ENCODE measurements around the gene PGD. TPM values are rescaled to one million over a fixed set of nuclear protein-coding genes. Genes with fewer than 3 reads are reported as not detected.

PGD gene
- total and polyA plus RNA-seq, 2 experiments from 2014 or later = 174 to 305 TPM

DNA sequence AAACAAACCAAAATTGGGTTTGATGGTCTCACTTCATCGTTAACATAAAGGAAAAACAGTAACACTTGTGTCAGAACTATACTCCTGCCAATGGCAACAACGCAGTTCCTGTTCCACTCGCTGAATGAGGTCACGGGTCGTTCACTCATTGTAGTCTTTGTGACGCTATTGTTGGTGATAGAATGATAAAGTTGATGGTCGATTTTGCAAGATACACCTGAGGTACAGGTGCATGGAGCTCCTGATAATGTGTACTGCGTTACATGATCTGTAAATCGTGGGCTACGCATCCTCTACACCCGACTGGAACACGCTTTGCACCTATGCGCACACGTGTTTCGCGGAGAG lies 31.0 kb downstream of the PGD start (continued):
- TF ChIP-seq, protein P1, sequence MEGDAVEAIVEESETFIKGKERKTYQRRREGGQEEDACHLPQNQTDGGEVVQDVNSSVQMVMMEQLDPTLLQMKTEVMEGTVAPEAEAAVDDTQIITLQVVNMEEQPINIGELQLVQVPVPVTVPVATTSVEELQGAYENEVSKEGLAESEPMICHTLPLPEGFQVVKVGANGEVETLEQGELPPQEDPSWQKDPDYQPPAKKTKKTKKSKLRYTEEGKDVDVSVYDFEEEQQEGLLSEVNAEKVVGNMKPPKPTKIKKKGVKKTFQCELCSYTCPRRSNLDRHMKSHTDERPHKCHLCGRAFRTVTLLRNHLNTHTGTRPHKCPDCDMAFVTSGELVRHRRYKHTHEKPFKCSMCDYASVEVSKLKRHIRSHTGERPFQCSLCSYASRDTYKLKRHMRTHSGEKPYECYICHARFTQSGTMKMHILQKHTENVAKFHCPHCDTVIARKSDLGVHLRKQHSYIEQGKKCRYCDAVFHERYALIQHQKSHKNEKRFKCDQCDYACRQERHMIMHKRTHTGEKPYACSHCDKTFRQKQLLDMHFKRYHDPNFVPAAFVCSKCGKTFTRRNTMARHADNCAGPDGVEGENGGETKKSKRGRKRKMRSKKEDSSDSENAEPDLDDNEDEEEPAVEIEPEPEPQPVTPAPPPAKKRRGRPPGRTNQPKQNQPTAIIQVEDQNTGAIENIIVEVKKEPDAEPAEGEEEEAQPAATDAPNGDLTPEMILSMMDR (conservative IDR thresholded peaks at IDR 0.05; ENCODE audit: low read depth in 2 of 2) = no peak
- TF ChIP-seq STAT1 (IDR thresholded peaks at IDR 0.05; ENCODE audit: unreplicated experiment) = no peak

GRCh38 chr1:10430216-10431069 lies 31.6 kb downstream of the PGD start, which contains the start of gene CENPS:
CENPS (plus strand) TSS chr1:10430433; CDS start chr1:10430518, 85 bp downstream.
- H3K36me3 Mint-ChIP-seq (ENCODE audit: low read depth) = peaks cover 5% of the 10 kb centered on the region; the same call in 2 of the 3 replicates
- peak within 1 kb of the TSS; percentile 87 for H3K4me3 Mint-ChIP-seq
- Histone ChIP-seq H3F3A (replicated peaks; ENCODE audit: low read depth) (peaks cover 10% of the 10 kb centered on the region), H3K4me2 (peak within 1 kb of the TSS; percentile 83), H3K27ac (ENCODE audit: low read depth) (peak within 1 kb of the TSS; percentile 97), H3K9me2 (ENCODE audit: insufficient read depth) (no peaks in the 10 kb centered on the region), H4K20me1 (replicated peaks; ENCODE audit: insufficient read depth) (no peaks in the 10 kb centered on the region; the same call in 1 of the 2 replicates), H3K36me3 (ENCODE audit: insufficient read depth) (no peaks in the 10 kb centered on the region), H3K4me1 (ENCODE audit: insufficient read depth) (no peaks in the 10 kb centered on the region), H3K79me2 (replicated peaks; ENCODE audit: insufficient read depth) (no peaks in the 10 kb centered on the region; the same call in 1 of the 2 replicates), H2AFZ (peak within 1 kb of the TSS; percentile 97), H3K4me3 (peak within 1 kb of the TSS; percentile 82), H3K27me3 (ENCODE audit: insufficient read depth) (no peaks in the 10 kb centered on the region)
- H3K27me3 Mint-ChIP-seq (ENCODE audit: insufficient read depth, low read depth, poor library complexity) = peaks cover 11% of the 10 kb centered on the region
- no peaks in the 10 kb centered on the region for H3K9me3 Mint-ChIP-seq
- H3K4me1 Mint-ChIP-seq = peaks cover 15% of the 10 kb centered on the region
- peak within 1 kb of the TSS; percentile 97 for H3K27ac Mint-ChIP-seq
- DNase-seq (ENCODE audit: low spot score) = peak; percentile 98
- ATAC-seq = peak; percentile 92
- no peak for TF ChIP-seq EZH2 (IDR thresholded peaks at IDR 0.05; ENCODE audit: low read depth, unreplicated experiment)
- TF ChIP-seq REST (IDR thresholded peaks at IDR 0.05; ENCODE audit: unreplicated experiment) = no peak
- TF ChIP-seq, protein P1 (conservative IDR thresholded peaks at IDR 0.05; ENCODE audit: low read depth in 2 of 2) = peak; percentile 73 to 92
- TF ChIP-seq, protein P2, sequence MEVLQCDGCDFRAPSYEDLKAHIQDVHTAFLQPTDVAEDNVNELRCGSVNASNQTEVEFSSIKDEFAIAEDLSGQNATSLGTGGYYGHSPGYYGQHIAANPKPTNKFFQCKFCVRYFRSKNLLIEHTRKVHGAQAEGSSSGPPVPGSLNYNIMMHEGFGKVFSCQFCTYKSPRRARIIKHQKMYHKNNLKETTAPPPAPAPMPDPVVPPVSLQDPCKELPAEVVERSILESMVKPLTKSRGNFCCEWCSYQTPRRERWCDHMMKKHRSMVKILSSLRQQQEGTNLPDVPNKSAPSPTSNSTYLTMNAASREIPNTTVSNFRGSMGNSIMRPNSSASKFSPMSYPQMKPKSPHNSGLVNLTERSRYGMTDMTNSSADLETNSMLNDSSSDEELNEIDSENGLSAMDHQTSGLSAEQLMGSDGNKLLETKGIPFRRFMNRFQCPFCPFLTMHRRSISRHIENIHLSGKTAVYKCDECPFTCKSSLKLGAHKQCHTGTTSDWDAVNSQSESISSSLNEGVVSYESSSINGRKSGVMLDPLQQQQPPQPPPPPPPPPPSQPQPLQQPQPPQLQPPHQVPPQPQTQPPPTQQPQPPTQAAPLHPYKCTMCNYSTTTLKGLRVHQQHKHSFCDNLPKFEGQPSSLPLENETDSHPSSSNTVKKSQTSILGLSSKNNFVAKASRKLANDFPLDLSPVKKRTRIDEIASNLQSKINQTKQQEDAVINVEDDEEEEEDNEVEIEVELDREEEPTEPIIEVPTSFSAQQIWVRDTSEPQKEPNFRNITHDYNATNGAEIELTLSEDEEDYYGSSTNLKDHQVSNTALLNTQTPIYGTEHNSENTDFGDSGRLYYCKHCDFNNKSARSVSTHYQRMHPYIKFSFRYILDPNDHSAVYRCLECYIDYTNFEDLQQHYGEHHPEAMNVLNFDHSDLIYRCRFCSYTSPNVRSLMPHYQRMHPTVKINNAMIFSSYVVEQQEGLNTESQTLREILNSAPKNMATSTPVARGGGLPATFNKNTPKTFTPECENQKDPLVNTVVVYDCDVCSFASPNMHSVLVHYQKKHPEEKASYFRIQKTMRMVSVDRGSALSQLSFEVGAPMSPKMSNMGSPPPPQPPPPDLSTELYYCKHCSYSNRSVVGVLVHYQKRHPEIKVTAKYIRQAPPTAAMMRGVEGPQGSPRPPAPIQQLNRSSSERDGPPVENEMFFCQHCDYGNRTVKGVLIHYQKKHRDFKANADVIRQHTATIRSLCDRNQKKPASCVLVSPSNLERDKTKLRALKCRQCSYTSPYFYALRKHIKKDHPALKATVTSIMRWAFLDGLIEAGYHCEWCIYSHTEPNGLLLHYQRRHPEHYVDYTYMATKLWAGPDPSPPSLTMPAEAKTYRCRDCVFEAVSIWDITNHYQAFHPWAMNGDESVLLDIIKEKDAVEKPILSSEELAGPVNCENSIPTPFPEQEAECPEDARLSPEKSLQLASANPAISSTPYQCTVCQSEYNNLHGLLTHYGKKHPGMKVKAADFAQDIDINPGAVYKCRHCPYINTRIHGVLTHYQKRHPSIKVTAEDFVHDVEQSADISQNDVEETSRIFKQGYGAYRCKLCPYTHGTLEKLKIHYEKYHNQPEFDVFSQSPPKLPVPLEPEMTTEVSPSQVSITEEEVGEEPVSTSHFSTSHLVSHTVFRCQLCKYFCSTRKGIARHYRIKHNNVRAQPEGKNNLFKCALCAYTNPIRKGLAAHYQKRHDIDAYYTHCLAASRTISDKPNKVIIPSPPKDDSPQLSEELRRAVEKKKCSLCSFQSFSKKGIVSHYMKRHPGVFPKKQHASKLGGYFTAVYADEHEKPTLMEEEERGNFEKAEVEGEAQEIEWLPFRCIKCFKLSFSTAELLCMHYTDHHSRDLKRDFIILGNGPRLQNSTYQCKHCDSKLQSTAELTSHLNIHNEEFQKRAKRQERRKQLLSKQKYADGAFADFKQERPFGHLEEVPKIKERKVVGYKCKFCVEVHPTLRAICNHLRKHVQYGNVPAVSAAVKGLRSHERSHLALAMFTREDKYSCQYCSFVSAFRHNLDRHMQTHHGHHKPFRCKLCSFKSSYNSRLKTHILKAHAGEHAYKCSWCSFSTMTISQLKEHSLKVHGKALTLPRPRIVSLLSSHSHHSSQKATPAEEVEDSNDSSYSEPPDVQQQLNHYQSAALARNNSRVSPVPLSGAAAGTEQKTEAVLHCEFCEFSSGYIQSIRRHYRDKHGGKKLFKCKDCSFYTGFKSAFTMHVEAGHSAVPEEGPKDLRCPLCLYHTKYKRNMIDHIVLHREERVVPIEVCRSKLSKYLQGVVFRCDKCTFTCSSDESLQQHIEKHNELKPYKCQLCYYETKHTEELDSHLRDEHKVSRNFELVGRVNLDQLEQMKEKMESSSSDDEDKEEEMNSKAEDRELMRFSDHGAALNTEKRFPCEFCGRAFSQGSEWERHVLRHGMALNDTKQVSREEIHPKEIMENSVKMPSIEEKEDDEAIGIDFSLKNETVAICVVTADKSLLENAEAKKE (CRISPR knock-in tag; IDR thresholded peaks at IDR 0.05) = no peak
- TF ChIP-seq STAT1 (IDR thresholded peaks at IDR 0.05; ENCODE audit: unreplicated experiment) = no peak
- no peak for TF ChIP-seq JUNB (IDR thresholded peaks at IDR 0.05; ENCODE audit: unreplicated experiment)
- TF ChIP-seq, protein P3, sequence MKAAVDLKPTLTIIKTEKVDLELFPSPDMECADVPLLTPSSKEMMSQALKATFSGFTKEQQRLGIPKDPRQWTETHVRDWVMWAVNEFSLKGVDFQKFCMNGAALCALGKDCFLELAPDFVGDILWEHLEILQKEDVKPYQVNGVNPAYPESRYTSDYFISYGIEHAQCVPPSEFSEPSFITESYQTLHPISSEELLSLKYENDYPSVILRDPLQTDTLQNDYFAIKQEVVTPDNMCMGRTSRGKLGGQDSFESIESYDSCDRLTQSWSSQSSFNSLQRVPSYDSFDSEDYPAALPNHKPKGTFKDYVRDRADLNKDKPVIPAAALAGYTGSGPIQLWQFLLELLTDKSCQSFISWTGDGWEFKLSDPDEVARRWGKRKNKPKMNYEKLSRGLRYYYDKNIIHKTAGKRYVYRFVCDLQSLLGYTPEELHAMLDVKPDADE (IDR thresholded peaks at IDR 0.05) = no peak; the same call in 1 of the 2 replicates

All from GM23338 (cell line).